ENCODE measurements around the gene MYH6.

GRCh38 chr14:23444314-23444713, 36.2 kb upstream of the MYH6 start:
- no peak for TF ChIP-seq CTCF (IDR thresholded peaks at IDR 0.05)
- no peak for TF ChIP-seq EP300 (IDR thresholded peaks at IDR 0.05)
- no peak for TF ChIP-seq POLR2A (IDR thresholded peaks at IDR 0.05)
- TF ChIP-seq POLR2AphosphoS5 (IDR thresholded peaks at IDR 0.05) = no peak

Measured in sigmoid colon (tissue), 4 donors.